ENCODE measurements around the gene OPCML.

DNA sequence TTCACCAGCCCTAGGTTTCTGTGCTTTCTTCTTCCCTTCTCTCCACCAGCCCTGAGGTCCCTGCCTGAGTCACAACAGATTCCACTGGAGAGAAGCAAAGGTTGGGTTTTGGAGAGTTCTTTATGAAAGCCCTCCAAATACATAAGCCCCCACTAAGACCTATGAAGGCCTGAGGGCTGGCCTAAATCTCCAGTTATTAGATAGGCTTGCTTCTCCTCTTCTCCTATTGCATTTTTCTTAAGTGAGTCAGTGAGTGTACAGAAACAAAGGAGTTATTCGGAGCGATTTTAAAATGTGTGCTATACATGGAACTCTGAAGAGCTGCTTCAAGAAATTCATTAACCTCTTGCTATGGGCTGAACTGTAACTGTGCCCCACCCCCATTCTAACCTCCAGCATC, 1057.3 kb downstream of the OPCML start:
- TF ChIP-seq, protein P1, sequence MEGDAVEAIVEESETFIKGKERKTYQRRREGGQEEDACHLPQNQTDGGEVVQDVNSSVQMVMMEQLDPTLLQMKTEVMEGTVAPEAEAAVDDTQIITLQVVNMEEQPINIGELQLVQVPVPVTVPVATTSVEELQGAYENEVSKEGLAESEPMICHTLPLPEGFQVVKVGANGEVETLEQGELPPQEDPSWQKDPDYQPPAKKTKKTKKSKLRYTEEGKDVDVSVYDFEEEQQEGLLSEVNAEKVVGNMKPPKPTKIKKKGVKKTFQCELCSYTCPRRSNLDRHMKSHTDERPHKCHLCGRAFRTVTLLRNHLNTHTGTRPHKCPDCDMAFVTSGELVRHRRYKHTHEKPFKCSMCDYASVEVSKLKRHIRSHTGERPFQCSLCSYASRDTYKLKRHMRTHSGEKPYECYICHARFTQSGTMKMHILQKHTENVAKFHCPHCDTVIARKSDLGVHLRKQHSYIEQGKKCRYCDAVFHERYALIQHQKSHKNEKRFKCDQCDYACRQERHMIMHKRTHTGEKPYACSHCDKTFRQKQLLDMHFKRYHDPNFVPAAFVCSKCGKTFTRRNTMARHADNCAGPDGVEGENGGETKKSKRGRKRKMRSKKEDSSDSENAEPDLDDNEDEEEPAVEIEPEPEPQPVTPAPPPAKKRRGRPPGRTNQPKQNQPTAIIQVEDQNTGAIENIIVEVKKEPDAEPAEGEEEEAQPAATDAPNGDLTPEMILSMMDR (IDR thresholded peaks at IDR 0.05), result no peak
- TF ChIP-seq EZH2 (IDR thresholded peaks at IDR 0.05; ENCODE audit: borderline replicate concordance, insufficient read depth, low read depth, low read length, poor library complexity, severe bottlenecking), result no peak
